IMR-90 (cell line): Measurements from ENCODE around the gene DPF1. TPM values are rescaled to one million over a fixed set of nuclear protein-coding genes. Genes with fewer than 3 reads are reported as not detected.
A peak's percentile ranks its signal among the peaks of the same experiment; 100 is the strongest.

Experiments
- ATAC-seq: fragments of 200-7000 bp; cut with Tn5 transposase; 2 replicates; pipeline ENCODE4 v1.9.1; 2020; ENCODE audit warnings: low read depth, mild to moderate bottlenecking, moderate library complexity
- BruUV-seq: library from RNA; stranded (reverse); fragments of 400-500 nt; replicated peaks from 2 replicates; lab custom pipeline; 2021; lab: Mats Ljungman, UMichigan
- CTCF ChIA-PET: fragments of 300-600 bp; formaldehyde crosslinking; extraction: SDS; loops from one replicate; lab custom pipeline; 2021; ENCODE audit warnings: antibody characterized with exemption; lab: Yijun Ruan, JAX
- POLR2A ChIA-PET: fragments of 300-600 bp; sonication (Branson Sonifier 250); formaldehyde crosslinking; loops from one replicate; lab custom pipeline; 2022; ENCODE audit warnings: antibody characterized with exemption; ENCODE audit not compliant: unreplicated experiment; lab: Charles Lee
- DNase-seq: peaks from one replicate; pipeline ENCODE4 v3.0.0; 2013
- H2AFZ ChIP-seq: replicated peaks from 2 replicates; pipeline ENCODE3; 2013; ENCODE audit warnings: low read length, mild to moderate bottlenecking; ENCODE audit not compliant: poor library complexity
- H2AK5ac ChIP-seq: 2 replicates; pipeline ENCODE4 v1.6.1; 2013; ENCODE audit warnings: low read depth, low read length, inconsistent platforms
- H2AK9ac ChIP-seq: replicated peaks from 2 replicates; pipeline ENCODE3; 2013; ENCODE audit warnings: mild to moderate bottlenecking, low read depth, low read length, moderate library complexity; ENCODE audit not compliant: poor library complexity
- H2BK120ac ChIP-seq: 2 replicates; pipeline ENCODE4 v1.6.1; 2013; ENCODE audit warnings: low read depth, low read length, inconsistent platforms
- H2BK15ac ChIP-seq: 3 replicates; pipeline ENCODE4 v1.6.1; 2013; ENCODE audit warnings: low read depth, low read length, inconsistent platforms
- H2BK20ac ChIP-seq: 2 replicates; pipeline ENCODE4 v1.6.1; 2013; ENCODE audit warnings: low read depth, mild to moderate bottlenecking, inconsistent platforms, low read length, moderate library complexity
- H2BK5ac ChIP-seq: 2 replicates; pipeline ENCODE4 v1.6.1; 2013; ENCODE audit warnings: mild to moderate bottlenecking, low read depth, low read length, inconsistent platforms; ENCODE audit not compliant: poor library complexity, severe bottlenecking
- H3K14ac ChIP-seq: replicated peaks from 2 replicates; pipeline ENCODE4 v1.6.1; 2013; ENCODE audit warnings: low read depth, low read length, inconsistent platforms
- H3K18ac ChIP-seq: 2 replicates; pipeline ENCODE4 v1.6.1; 2013; ENCODE audit warnings: low read depth, low read length, control low read depth
- H3K23ac ChIP-seq: 2 replicates; pipeline ENCODE4 v1.6.1; 2013; ENCODE audit warnings: low read depth, low read length, inconsistent platforms
- H3K27ac ChIP-seq: 2 replicates; pipeline ENCODE4 v1.5.1; 2013; ENCODE audit warnings: mild to moderate bottlenecking, control low read depth, low read length; ENCODE audit not compliant: insufficient read depth
- H3K27me3 ChIP-seq: 2 replicates; pipeline ENCODE4 v1.6.1; 2013; ENCODE audit warnings: low read length; ENCODE audit not compliant: control insufficient read depth, insufficient read depth
- H3K36me3 ChIP-seq: 2 replicates; pipeline ENCODE4 v1.6.1; 2013; ENCODE audit warnings: low read length, mixed read lengths; ENCODE audit not compliant: control insufficient read depth, insufficient read depth
- H3K4ac ChIP-seq: 2 replicates; pipeline ENCODE4 v1.6.1; 2013; ENCODE audit warnings: low read depth, low read length, inconsistent platforms
- H3K4me1 ChIP-seq: 2 replicates; pipeline ENCODE4 v1.6.1; 2013; ENCODE audit warnings: low read length, mixed read lengths; ENCODE audit not compliant: control insufficient read depth, insufficient read depth
- H3K4me2 ChIP-seq: 2 replicates; pipeline ENCODE4 v1.6.1; 2013; ENCODE audit warnings: low read depth, mild to moderate bottlenecking, control low read depth, low read length, moderate library complexity
- H3K4me3 ChIP-seq: 2 replicates; pipeline ENCODE4 v1.5.1; 2013; ENCODE audit warnings: low read depth, mild to moderate bottlenecking, control low read depth, low read length, moderate library complexity; ENCODE audit not compliant: insufficient read depth
- H3K56ac ChIP-seq: 2 replicates; pipeline ENCODE4 v1.6.1; 2013; ENCODE audit warnings: low read length, inconsistent platforms; ENCODE audit not compliant: insufficient read depth; ENCODE audit errors: extremely low read depth
- H3K79me1 ChIP-seq, 2 experiments: 2 replicates each; pipeline ENCODE4 v1.6.1; 2013; ENCODE audit warnings: low read length in 2 of 2, inconsistent platforms in 1 of 2, low read depth in 1 of 2
- H3K9ac ChIP-seq: 2 replicates; pipeline ENCODE4 v1.6.1; 2013; ENCODE audit warnings: low read depth, low read length, control low read depth
- H3K9me1 ChIP-seq: 2 replicates; pipeline ENCODE4 v1.6.1; 2013; ENCODE audit warnings: low read length, inconsistent platforms; ENCODE audit not compliant: insufficient read depth
- H3K9me3 ChIP-seq: 2 replicates; pipeline ENCODE4 v1.6.1; 2013; ENCODE audit warnings: low read length; ENCODE audit not compliant: control insufficient read depth, insufficient read depth
- H4K20me1 ChIP-seq: 2 replicates; pipeline ENCODE4 v1.6.1; 2013; ENCODE audit warnings: low read length, inconsistent platforms; ENCODE audit not compliant: insufficient read depth
- H4K5ac ChIP-seq: 2 replicates; pipeline ENCODE4 v1.6.1; 2013; ENCODE audit warnings: mild to moderate bottlenecking, low read depth, low read length, control low read depth
- H4K8ac ChIP-seq, 2 experiments: 2 replicates each; pipeline ENCODE4 v1.6.1; 2013; ENCODE audit warnings: low read depth in 2 of 2, low read length in 2 of 2, control low read depth in 1 of 2, inconsistent platforms in 1 of 2
- H4K91ac ChIP-seq: 2 replicates; pipeline ENCODE4 v1.6.1; 2013; ENCODE audit warnings: low read depth, low read length, inconsistent platforms; ENCODE audit not compliant: insufficient read depth
- SMC3 ChIP-seq: fragments of 150-350 bp; IDR thresholded peaks from 2 replicates; pipeline ENCODE4 v1.6.1; 2016; ENCODE audit warnings: low read depth, mild to moderate bottlenecking, antibody characterized with exemption, low read length, moderate library complexity
- WGBS, 2 experiments: methylation state at CpG; one replicate each; pipeline versions ENCODE4 v1.1.5 to v1.1.7; 2013; ENCODE audit warnings: missing lambda C conversion rate in 2 of 2; ENCODE audit not compliant: insufficient read length in 1 of 2; ENCODE audit errors: extremely low coverage in 2 of 2; 5-methylcytosine and 5-hydroxymethylcytosine counted together
- dilution Hi-C: fragments of 300-500 bp; cut with HindIII; formaldehyde crosslinking; loops from one replicate; pipeline ENCODE4 v1.14.3; 2018; ENCODE audit warnings: low sequenced_read_pairs; ENCODE audit not compliant: unreplicated experiment
- in situ Hi-C: fragments of 300-500 bp; cut with MboI; formaldehyde crosslinking; loops from 3 replicates; pipeline ENCODE4 v1.14.3; 2019; ENCODE audit warnings: low sequenced_read_pairs, inconsistent platforms, mixed read lengths
- intact Hi-C: fragments of 100-400 bp; cut with micrococcal nuclease; formaldehyde crosslinking; loops from 2 replicates; pipeline ENCODE4 v1.10.0; 2022
- polyA plus RNA-seq, 3 experiments: library from polyadenylated mRNA; depleted of rRNA; stranded (reverse); fragments of >200 nt; gene quantifications; 2 replicates each; pipeline ENCODE4 v1.2.3, GENCODE V29; 2012; ENCODE audit warnings: low replicate concordance in 1 of 3
- total RNA-seq: library from RNA; depleted of rRNA; stranded (reverse); fragments of >200 nt; gene quantifications from 2 replicates; pipeline ENCODE4 v1.2.3, GENCODE V29; 2012
- TF ChIP-seq, protein P1 (sequence below): fragments of 150-350 bp; IDR thresholded peaks from 2 replicates; pipeline ENCODE4 v1.6.1; 2017; ENCODE audit warnings: mild to moderate bottlenecking, antibody characterized with exemption, low read length, low read depth

Gene DPF1
- total and polyA plus RNA-seq, 2 of the 4 experiments (the other 2 are of a cell fraction): 3.2 to 5.5 TPM

DNA sequence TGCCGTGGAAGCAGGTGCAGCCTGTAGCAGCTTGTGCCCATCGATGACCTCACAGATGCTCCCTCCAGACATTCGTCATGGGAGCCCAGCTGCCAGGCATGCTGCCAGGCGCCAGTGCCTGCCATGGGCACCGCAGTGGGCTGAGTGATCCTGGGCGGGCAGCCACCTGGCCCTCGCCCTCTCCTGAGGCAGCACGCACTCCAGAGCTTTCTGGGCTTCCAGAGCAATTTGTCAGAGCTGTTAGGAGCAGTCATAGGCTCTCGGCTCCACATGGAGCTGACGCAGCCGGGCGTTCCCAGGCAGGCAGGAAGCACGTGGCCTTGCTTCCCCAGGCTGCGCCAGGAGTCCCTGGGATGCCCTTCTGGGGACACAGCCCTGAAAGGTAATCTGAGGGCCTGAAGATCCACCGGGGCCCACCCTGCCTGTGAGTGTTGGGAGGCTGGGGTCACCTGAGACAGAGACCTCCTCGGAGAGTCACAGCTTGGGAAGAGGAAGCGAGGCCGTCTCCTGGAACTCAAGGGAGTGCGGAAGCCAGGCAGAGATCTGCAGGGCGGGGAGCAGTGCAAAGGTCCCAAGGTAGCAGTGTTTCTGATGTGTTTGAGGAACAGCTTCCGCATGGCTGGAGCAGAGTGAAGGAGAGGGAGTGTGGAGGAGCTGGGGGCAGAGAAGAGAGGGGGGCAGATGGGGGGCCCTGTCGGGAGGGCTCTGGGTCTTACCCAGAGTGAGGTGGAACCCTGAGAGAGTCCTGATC, 50.6 kb downstream of the DPF1 start:
- H4K91ac ChIP-seq: no peak overlapping the region
- no peaks in the 10 kb centered on the region for H3K9me3 ChIP-seq
- no peak overlapping the region for H3K56ac ChIP-seq
- intact Hi-C loops (no loop called here), in situ Hi-C loops (no loop called here), dilution Hi-C loops (no loop called here)
- no peak overlapping the region for H2BK5ac ChIP-seq
- no peak overlapping the region for H2AK9ac ChIP-seq
- H2BK15ac ChIP-seq: no peak overlapping the region
- no peak overlapping the region for H3K14ac ChIP-seq
- H3K4me3 ChIP-seq: no peak overlapping the region
- no peak overlapping the region for H3K18ac ChIP-seq
- H4K5ac ChIP-seq: no peak overlapping the region
- no peaks in the 10 kb centered on the region for H3K27me3 ChIP-seq
- 73% methylated on average over 10 of the region's 22 CpGs; no CpG with 5 or more reads in 1 of the 2 experiments for whole genome bisulfite sequencing, 2 experiments
- no peak overlapping the region for H2BK20ac ChIP-seq
- no TSS peak for BruUV-seq
- no peak overlapping the region for H2AFZ ChIP-seq
- H4K8ac ChIP-seq: no peak overlapping the region
- H3K9me1 ChIP-seq: peaks cover 3% of the 10 kb centered on the region; the same call in 1 of the 2 replicates
- no peak overlapping the region for H2BK120ac ChIP-seq
- H4K20me1 ChIP-seq: no peaks in the 10 kb centered on the region
- TF ChIP-seq, protein P1, sequence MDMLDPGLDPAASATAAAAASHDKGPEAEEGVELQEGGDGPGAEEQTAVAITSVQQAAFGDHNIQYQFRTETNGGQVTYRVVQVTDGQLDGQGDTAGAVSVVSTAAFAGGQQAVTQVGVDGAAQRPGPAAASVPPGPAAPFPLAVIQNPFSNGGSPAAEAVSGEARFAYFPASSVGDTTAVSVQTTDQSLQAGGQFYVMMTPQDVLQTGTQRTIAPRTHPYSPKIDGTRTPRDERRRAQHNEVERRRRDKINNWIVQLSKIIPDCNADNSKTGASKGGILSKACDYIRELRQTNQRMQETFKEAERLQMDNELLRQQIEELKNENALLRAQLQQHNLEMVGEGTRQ: peak; percentile 29; the same call in 1 of the 2 replicates
- TF ChIP-seq SMC3: no peak
- no peak overlapping the region for H3K23ac ChIP-seq
- H3K9ac ChIP-seq: no peak overlapping the region
- no peak overlapping the region for H3K4ac ChIP-seq
- no peak overlapping the region for H2AK5ac ChIP-seq
- no peaks in the 10 kb centered on the region; the same call in 1 of the 2 replicates for H3K36me3 ChIP-seq
- H3K27ac ChIP-seq: no peak overlapping the region
- H3K4me2 ChIP-seq: no peak overlapping the region
- POLR2A ChIA-PET: no interaction called here
- peaks cover 0 to 9% of the 10 kb centered on the region in 2 experiments; a peak in 1 of 4 replicates for H3K79me1 ChIP-seq
- no peaks in the 10 kb centered on the region for H3K4me1 ChIP-seq
- ATAC-seq (peak; percentile 32), DNase-seq (peak; percentile 36)
- CTCF ChIA-PET: no interaction called here
